Measurements from ENCODE around the gene TYRP1.

The TYRP1 gene

GRCh38 chr9:12719431-12719830 is 26.2 kb downstream of the TYRP1 start:
- Histone ChIP-seq H3K36me3 (no peaks in the 10 kb centered on the region), H3K27ac (no peak overlapping the region), H3K4me1 (ENCODE audit: control insufficient read depth in 1 of 2, insufficient read depth in 1 of 2, low read depth in 1 of 2, low read length in 1 of 2) (no peaks in the 10 kb centered on the region), H3K9me3 (no peaks in the 10 kb centered on the region), H3K4me3 (ENCODE audit: low read depth in 1 of 2, low read length in 1 of 2) (no peak overlapping the region), H3K27me3 (no peaks in the 10 kb centered on the region)
- no peak for TF ChIP-seq CTCF (IDR thresholded peaks at IDR 0.05)

- no peak for TF ChIP-seq CTCF (IDR thresholded peaks at IDR 0.05)
- H3K27ac ChIP-seq, result no peak overlapping the region
- H3K4me1 ChIP-seq (ENCODE audit: control insufficient read depth in 1 of 2, insufficient read depth in 1 of 2, low read depth in 1 of 2, low read length in 1 of 2), result no peaks in the 10 kb centered on the region
- no peak overlapping the region for H3K4me3 ChIP-seq (ENCODE audit: low read depth in 1 of 2, low read length in 1 of 2)
- H3K36me3 ChIP-seq, result no peaks in the 10 kb centered on the region
- H3K9me3 ChIP-seq, result no peaks in the 10 kb centered on the region
- no peaks in the 10 kb centered on the region for H3K27me3 ChIP-seq
Observed at GRCh38 chr9:12720551-12720950, 27.4 kb downstream of the TYRP1 start.

GRCh38 chr9:12722131-12722530 is 28.9 kb downstream of the TYRP1 start:
- Histone ChIP-seq H3K9me3 (no peaks in the 10 kb centered on the region), H3K36me3 (no peaks in the 10 kb centered on the region), H3K4me3 (ENCODE audit: low read depth in 1 of 2, low read length in 1 of 2) (no peak overlapping the region), H3K27me3 (no peaks in the 10 kb centered on the region), H3K4me1 (ENCODE audit: control insufficient read depth in 1 of 2, insufficient read depth in 1 of 2, low read depth in 1 of 2, low read length in 1 of 2) (no peaks in the 10 kb centered on the region), H3K27ac (no peak overlapping the region)
- TF ChIP-seq CTCF (IDR thresholded peaks at IDR 0.05), result no peak

GRCh38 chr9:12723409-12724028 is 30.3 kb downstream of the TYRP1 start:
- Histone ChIP-seq H3K27ac (no peak overlapping the region), H3K9me3 (no peaks in the 10 kb centered on the region), H3K36me3 (no peaks in the 10 kb centered on the region), H3K4me3 (ENCODE audit: low read depth in 1 of 2, low read length in 1 of 2) (no peak overlapping the region), H3K4me1 (ENCODE audit: control insufficient read depth in 1 of 2, insufficient read depth in 1 of 2, low read depth in 1 of 2, low read length in 1 of 2) (no peaks in the 10 kb centered on the region), H3K27me3 (no peaks in the 10 kb centered on the region)
- no peak for TF ChIP-seq CTCF (IDR thresholded peaks at IDR 0.05)

- Histone ChIP-seq H3K27ac (no peak overlapping the region), H3K27me3 (no peaks in the 10 kb centered on the region), H3K36me3 (no peaks in the 10 kb centered on the region), H3K9me3 (no peaks in the 10 kb centered on the region), H3K4me1 (ENCODE audit: control insufficient read depth in 1 of 2, insufficient read depth in 1 of 2, low read depth in 1 of 2, low read length in 1 of 2) (no peaks in the 10 kb centered on the region), H3K4me3 (ENCODE audit: low read depth in 1 of 2, low read length in 1 of 2) (no peak overlapping the region)
- no peak for TF ChIP-seq CTCF (IDR thresholded peaks at IDR 0.05)
Observed at GRCh38 chr9:12726795-12727194, 33.6 kb downstream of the TYRP1 start.

GRCh38 chr9:12730198-12730597 is 37.0 kb downstream of the TYRP1 start:
- TF ChIP-seq CTCF (IDR thresholded peaks at IDR 0.05), result no peak
- Histone ChIP-seq H3K27ac (no peak overlapping the region), H3K4me1 (ENCODE audit: control insufficient read depth in 1 of 2, insufficient read depth in 1 of 2, low read depth in 1 of 2, low read length in 1 of 2) (no peaks in the 10 kb centered on the region), H3K36me3 (no peaks in the 10 kb centered on the region), H3K4me3 (ENCODE audit: low read depth in 1 of 2, low read length in 1 of 2) (no peak overlapping the region), H3K27me3 (no peaks in the 10 kb centered on the region), H3K9me3 (no peaks in the 10 kb centered on the region)

Data from neutrophil (primary cell).